ENCODE data around the gene TUBGCP5. TPM values are rescaled to one million over a fixed set of nuclear protein-coding genes. Genes with fewer than 3 reads are reported as not detected.

The TUBGCP5 gene
- total RNA-seq, 1 experiment from 2014 or later: 23.3 TPM

- POLR2A ChIA-PET: no interaction called here
Observed at GRCh38 chr15:23065836-23066235, 26.5 kb upstream of the TUBGCP5 start.

DNA sequence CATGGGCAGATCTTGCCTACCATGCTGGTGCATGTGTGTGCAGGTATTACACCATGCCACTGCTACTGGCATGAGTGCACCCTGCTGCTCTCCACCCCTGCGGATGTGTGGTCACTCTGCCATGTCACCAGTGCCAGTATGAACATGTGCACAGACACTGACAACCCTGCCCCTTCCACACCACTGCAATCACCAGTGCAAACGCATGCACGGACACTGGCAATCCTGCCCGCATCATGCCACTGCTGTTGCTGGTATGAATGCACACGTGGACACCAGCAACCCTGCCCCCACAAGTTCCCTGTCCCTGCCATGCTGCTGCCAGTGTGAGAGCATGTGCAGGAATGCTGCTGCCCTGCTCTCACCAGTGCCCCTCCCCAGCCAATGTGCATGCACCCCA, 24.8 kb upstream of the TUBGCP5 start:
- BruUV-seq (replicated peaks): no TSS peak
- POLR2A ChIA-PET: no interaction called here
- TF ChIP-seq CTCF (IDR thresholded peaks at IDR 0.05) (no peak), POLR2AphosphoS5 (IDR thresholded peaks at IDR 0.05; ENCODE audit: low read depth, low read length) (no peak), SIN3A (IDR thresholded peaks at IDR 0.05; ENCODE audit: borderline replicate concordance, insufficient read depth, low read depth, low read length) (no peak), REST (IDR thresholded peaks at IDR 0.05; ENCODE audit: insufficient read depth in 1 of 2, low read depth in 2 of 2, low read length in 1 of 2) (no peak), TCF7L2 (IDR thresholded peaks at IDR 0.05; ENCODE audit: low read depth, low read length) (no peak)
- Histone ChIP-seq H3K27me3 (ENCODE audit: control insufficient read depth, insufficient read depth, low read length) (no peaks in the 10 kb centered on the region), H3K4me1 (ENCODE audit: control insufficient read depth, insufficient read depth, low read length) (no peaks in the 10 kb centered on the region), H3K4me3 (ENCODE audit: low read depth in 2 of 2, low read length in 2 of 2) (no peak overlapping the region), H3K27ac (ENCODE audit: low read length) (no peak overlapping the region), H3K36me3 (ENCODE audit: control insufficient read depth, insufficient read depth, low read length) (no peaks in the 10 kb centered on the region), H3K9me3 (ENCODE audit: control insufficient read depth, insufficient read depth, low read depth, low read length) (no peaks in the 10 kb centered on the region)
- CTCF ChIA-PET: no interaction called here
- ATAC-seq (no peak), DNase-seq (ENCODE audit: low read depth, low spot score) (no peak)
- intact Hi-C loops (cut with micrococcal nuclease; ENCODE audit: unreplicated experiment): no loop called here
- in situ Hi-C loops (cut with HindIII; ENCODE audit: low pct_unique_long_range_greater_than_20kb, low sequenced_read_pairs): no loop called here

More at GRCh38 chr15:23065836-23066235, 26.5 kb upstream of the TUBGCP5 start:
- no peaks in the 10 kb centered on the region for H3K36me3 ChIP-seq (ENCODE audit: control insufficient read depth, insufficient read depth, low read length)
- DNase-seq (ENCODE audit: low read depth, low spot score) (no peak), ATAC-seq (no peak)
- peaks cover 5% of the 10 kb centered on the region; the same call in 1 of the 2 replicates for H3K4me1 ChIP-seq (ENCODE audit: control insufficient read depth, insufficient read depth, low read length)
- in situ Hi-C loops (cut with HindIII; ENCODE audit: low pct_unique_long_range_greater_than_20kb, low sequenced_read_pairs) (no loop called here), intact Hi-C loops (cut with micrococcal nuclease; ENCODE audit: unreplicated experiment) (no loop called here)
- H3K27ac ChIP-seq (ENCODE audit: low read length): no peak overlapping the region
- BruUV-seq (replicated peaks): no TSS peak
- CTCF ChIA-PET: no interaction called here
- no peak overlapping the region for H3K4me3 ChIP-seq (ENCODE audit: low read depth in 2 of 2, low read length in 2 of 2)
- no peaks in the 10 kb centered on the region for H3K9me3 ChIP-seq (ENCODE audit: control insufficient read depth, insufficient read depth, low read depth, low read length)
- no peaks in the 10 kb centered on the region for H3K27me3 ChIP-seq (ENCODE audit: control insufficient read depth, insufficient read depth, low read length)
- TF ChIP-seq REST (IDR thresholded peaks at IDR 0.05; ENCODE audit: insufficient read depth in 1 of 2, low read depth in 2 of 2, low read length in 1 of 2) (no peak), POLR2AphosphoS5 (IDR thresholded peaks at IDR 0.05; ENCODE audit: low read depth, low read length) (no peak), TCF7L2 (IDR thresholded peaks at IDR 0.05; ENCODE audit: low read depth, low read length) (no peak), SIN3A (IDR thresholded peaks at IDR 0.05; ENCODE audit: borderline replicate concordance, insufficient read depth, low read depth, low read length) (no peak), CTCF (IDR thresholded peaks at IDR 0.05) (no peak)

All from Panc1 (cell line).